ENCODE measurements around the gene RMI2. TPM values are rescaled to one million over a fixed set of nuclear protein-coding genes. Genes with fewer than 3 reads are reported as not detected.
"Not testable (repeated sequence)": the region's sequence is repeated elsewhere in the genome, so short reads cannot be mapped to it uniquely, and the experiment has no call there.

Gene RMI2
- total RNA-seq, result 10 to 100 TPM; 50.1 to 56.1 TPM

GRCh38 chr16:11345040-11345862 lies at the start of gene RMI2:
Gene RMI2, plus strand, starts transcription at chr16:11345459. Its CDS starts 13 bp downstream, at chr16:11345472.
- peaks cover 33% of the 10 kb centered on the region for H3K4me1 Mint-ChIP-seq

GRCh38 chr16:11295672-11296071 lies 49.6 kb upstream of the RMI2 start:
- no peaks in the 10 kb centered on the region for H3K36me3 Mint-ChIP-seq
- peaks cover 11% of the 10 kb centered on the region for H3K27me3 Mint-ChIP-seq
- H3K9me3 Mint-ChIP-seq, result no peaks in the 10 kb centered on the region
- DNase-seq, result no peak
- H3K4me3 Mint-ChIP-seq, result no peak overlapping the region
- no peak overlapping the region for H3K27ac Mint-ChIP-seq
- H3K4me1 Mint-ChIP-seq, result peaks cover 38% of the 10 kb centered on the region

More at GRCh38 chr16:11345040-11345862, at the start of gene RMI2:
- no peaks in the 10 kb centered on the region for H3K36me3 Mint-ChIP-seq
- H3K9me3 Mint-ChIP-seq, result no peaks in the 10 kb centered on the region
- H3K27ac Mint-ChIP-seq, result peak within 1 kb of the TSS; percentile 78
- peak; percentile 98 for DNase-seq
- H3K4me3 Mint-ChIP-seq, result peak within 1 kb of the TSS; percentile 89
- no peaks in the 10 kb centered on the region for H3K27me3 Mint-ChIP-seq

GRCh38 chr16:11296351-11296705 lies 48.9 kb upstream of the RMI2 start:
- Mint-ChIP-seq H3K27ac (peak overlapping the region; percentile 85), H3K36me3 (no peaks in the 10 kb centered on the region), H3K27me3 (peaks cover 11% of the 10 kb centered on the region), H3K4me1 (peaks cover 38% of the 10 kb centered on the region), H3K4me3 (no peak overlapping the region), H3K9me3 (no peaks in the 10 kb centered on the region)
- DNase-seq, result no peak

- Mint-ChIP-seq H3K4me3 (peak overlapping the region; percentile 50), H3K27ac (peak overlapping the region; percentile 85), H3K27me3 (peaks cover 11% of the 10 kb centered on the region), H3K36me3 (no peaks in the 10 kb centered on the region), H3K4me1 (peaks cover 38% of the 10 kb centered on the region), H3K9me3 (no peaks in the 10 kb centered on the region)
- no peak for DNase-seq
Observed at GRCh38 chr16:11296706-11297491, 48.4 kb upstream of the RMI2 start.

- Mint-ChIP-seq H3K4me3 (peak overlapping the region; percentile 50), H3K9me3 (no peaks in the 10 kb centered on the region), H3K27me3 (peaks cover 11% of the 10 kb centered on the region), H3K27ac (peak overlapping the region; percentile 85), H3K4me1 (peaks cover 38% of the 10 kb centered on the region), H3K36me3 (no peaks in the 10 kb centered on the region)
- DNase-seq, result peak; percentile 83
Observed at GRCh38 chr16:11297492-11298142, 47.6 kb upstream of the RMI2 start.

- H3K4me3 Mint-ChIP-seq, result peak overlapping the region; percentile 50
- no peaks in the 10 kb centered on the region for H3K9me3 Mint-ChIP-seq
- peaks cover 37% of the 10 kb centered on the region for H3K4me1 Mint-ChIP-seq
- H3K27me3 Mint-ChIP-seq, result peaks cover 4% of the 10 kb centered on the region
- H3K27ac Mint-ChIP-seq, result peak overlapping the region; percentile 85
- H3K36me3 Mint-ChIP-seq, result no peaks in the 10 kb centered on the region
- no peak for DNase-seq
Observed at GRCh38 chr16:11298143-11298900, 46.9 kb upstream of the RMI2 start.

- not testable (repeated sequence) for H3K36me3 Mint-ChIP-seq, DNase-seq, H3K27me3 Mint-ChIP-seq, H3K9me3 Mint-ChIP-seq
- Mint-ChIP-seq H3K4me1 (peaks cover 37% of the 10 kb centered on the region), H3K27ac (peak overlapping the region; percentile 81), H3K4me3 (peak overlapping the region; percentile 29)
Observed at GRCh38 chr16:11298950-11299547, 46.2 kb upstream of the RMI2 start.

- Mint-ChIP-seq H3K4me3 (no peak overlapping the region), H3K4me1 (peaks cover 35% of the 10 kb centered on the region), H3K27ac (no peak overlapping the region), H3K9me3 (no peaks in the 10 kb centered on the region), H3K36me3 (no peaks in the 10 kb centered on the region), H3K27me3 (no peaks in the 10 kb centered on the region)
- no peak for DNase-seq
Observed at GRCh38 chr16:11299865-11300559, 45.2 kb upstream of the RMI2 start.

- no peak overlapping the region for H3K27ac Mint-ChIP-seq
- H3K36me3 Mint-ChIP-seq, result no peaks in the 10 kb centered on the region
- no peak for DNase-seq
- no peaks in the 10 kb centered on the region for H3K27me3 Mint-ChIP-seq
- H3K4me3 Mint-ChIP-seq, result no peak overlapping the region
- no peaks in the 10 kb centered on the region for H3K9me3 Mint-ChIP-seq
- peaks cover 34% of the 10 kb centered on the region for H3K4me1 Mint-ChIP-seq
Observed at GRCh38 chr16:11300560-11300892, 44.7 kb upstream of the RMI2 start.

GRCh38 chr16:11301645-11302501 lies 43.4 kb upstream of the RMI2 start:
- Mint-ChIP-seq H3K9me3 (no peaks in the 10 kb centered on the region), H3K27ac (no peak overlapping the region), H3K36me3 (no peaks in the 10 kb centered on the region), H3K4me1 (peaks cover 26% of the 10 kb centered on the region), H3K4me3 (no peak overlapping the region), H3K27me3 (no peaks in the 10 kb centered on the region)
- no peak for DNase-seq

- no peak for DNase-seq
- Mint-ChIP-seq H3K4me3 (no peak overlapping the region), H3K27me3 (no peaks in the 10 kb centered on the region), H3K9me3 (no peaks in the 10 kb centered on the region), H3K4me1 (peaks cover 16% of the 10 kb centered on the region), H3K27ac (no peak overlapping the region), H3K36me3 (no peaks in the 10 kb centered on the region)
Observed at GRCh38 chr16:11302977-11303376, 42.3 kb upstream of the RMI2 start.

- Mint-ChIP-seq H3K4me1 (peaks cover 13% of the 10 kb centered on the region), H3K9me3 (no peaks in the 10 kb centered on the region), H3K36me3 (no peaks in the 10 kb centered on the region), H3K27me3 (no peaks in the 10 kb centered on the region), H3K4me3 (no peak overlapping the region), H3K27ac (no peak overlapping the region)
- DNase-seq, result no peak
Observed at GRCh38 chr16:11303405-11304138, 41.7 kb upstream of the RMI2 start.

- Mint-ChIP-seq H3K4me3 (no peak overlapping the region), H3K4me1 (peaks cover 24% of the 10 kb centered on the region)
Observed at GRCh38 chr16:11306381-11306780, 38.9 kb upstream of the RMI2 start.

More at GRCh38 chr16:11306381-11306780, 38.9 kb upstream of the RMI2 start:
- H3K9me3 Mint-ChIP-seq, result peaks cover 2% of the 10 kb centered on the region
- H3K27me3 Mint-ChIP-seq, result no peaks in the 10 kb centered on the region
- H3K36me3 Mint-ChIP-seq, result no peaks in the 10 kb centered on the region
- no peak for DNase-seq
- H3K27ac Mint-ChIP-seq, result no peak overlapping the region
